ENCODE results near the gene ZNF700.
"Not testable (repeated sequence)": the region's sequence is repeated elsewhere in the genome, so short reads cannot be mapped to it uniquely, and the experiment has no call there.

DNA sequence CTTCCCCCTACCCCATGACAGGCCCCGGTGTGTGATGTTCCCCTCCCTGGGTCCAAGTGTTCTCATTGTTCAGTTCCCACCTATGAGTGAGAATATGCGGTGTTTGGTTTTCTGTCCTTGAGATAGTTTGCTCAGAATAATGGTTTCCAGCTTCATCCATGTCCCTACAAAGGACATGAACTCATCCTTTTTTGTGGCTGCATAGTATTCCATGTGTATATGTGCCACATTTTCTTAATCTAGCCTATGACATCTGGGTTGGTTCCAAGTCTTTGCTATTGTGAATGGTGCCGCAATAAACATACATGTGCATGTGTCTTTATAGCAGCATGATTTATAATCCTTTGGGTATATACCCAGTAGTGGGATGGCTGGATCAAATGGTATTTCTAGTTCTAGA, 13.5 kb downstream of the ZNF700 start:
- TF ChIP-seq SUZ12 (IDR thresholded peaks at IDR 0.05; ENCODE audit: extremely low read depth, insufficient read depth, insufficient read length); YY1 (IDR thresholded peaks at IDR 0.05; ENCODE audit: insufficient read depth, insufficient read length): not testable (repeated sequence)
